Coronary artery (tissue), 2 donors: ENCODE results near the gene LRRC18.

ENCODE experiments used
- DNase-seq: peaks from one replicate; pipeline ENCODE4 v3.0.0-alpha.2; 2017; ENCODE audit warnings: low spot score
- H3K27ac ChIP-seq, 2 donors: fragments of 200-600 bp; sonication (generic); one replicate each; pipeline ENCODE4 v1.5.1; 2016 to 2019
- H3K4me3 ChIP-seq: fragments of 200-600 bp; sonication (generic); 2 replicates; pipeline ENCODE4 v1.5.1; 2016; ENCODE audit warnings: mild to moderate bottlenecking, moderate library complexity
- CTCF ChIP-seq: fragments of 200-600 bp; sonication (generic); IDR thresholded peaks from one replicate; pipeline ENCODE4 v1.5.1; 2019; ENCODE audit warnings: antibody characterized with exemption

The LRRC18 gene

GRCh38 chr10:48931188-48931587, 8.5 kb downstream of the LRRC18 start:
- no peak for TF ChIP-seq CTCF
- DNase-seq = no peak
- Histone ChIP-seq H3K4me3 (no peak overlapping the region), H3K27ac (no peak overlapping the region)

- Histone ChIP-seq H3K27ac (no peak overlapping the region), H3K4me3 (no peak overlapping the region)
- TF ChIP-seq CTCF = no peak
- DNase-seq = peak; percentile 46
Measured at GRCh38 chr10:48929413-48929990, 10.1 kb downstream of the LRRC18 start.

DNA sequence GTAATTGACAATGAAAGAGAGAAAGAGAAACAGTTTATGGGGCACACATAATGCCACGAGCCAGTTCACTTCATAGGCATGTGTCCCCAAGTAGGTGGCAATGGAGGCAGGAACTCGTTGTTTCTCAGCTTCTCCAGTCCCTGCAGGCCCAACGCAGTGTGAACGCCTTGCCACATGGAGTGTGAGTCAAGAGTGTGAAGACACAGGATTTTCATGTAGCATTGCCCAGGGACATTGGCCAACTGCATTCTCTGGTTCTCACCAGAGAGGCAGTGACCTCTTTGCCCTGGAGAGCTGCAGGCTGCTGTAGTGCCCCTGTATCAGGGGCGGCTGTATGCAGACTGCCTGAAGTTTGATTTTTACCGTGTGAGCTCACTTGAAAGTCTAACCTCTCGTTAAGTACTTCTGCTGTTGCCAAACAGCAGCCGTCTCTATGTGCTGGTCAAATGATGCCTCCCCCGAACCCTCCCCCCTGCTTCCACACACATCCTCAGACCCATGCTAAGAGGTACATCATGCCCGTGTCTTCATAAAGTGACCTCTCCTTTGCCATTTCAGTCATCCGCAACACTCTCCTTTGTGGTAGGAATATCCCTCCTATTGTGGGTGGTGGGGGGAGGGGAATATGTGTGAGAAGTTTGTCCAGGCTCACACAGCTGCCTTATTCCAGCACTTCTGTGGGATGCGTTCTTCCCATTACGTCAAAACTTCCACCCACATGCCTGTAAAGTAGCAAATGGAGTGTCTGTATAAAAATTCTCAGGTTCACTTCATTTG, 12.7 kb downstream of the LRRC18 start:
- no peak overlapping the region for H3K27ac ChIP-seq
- DNase-seq = no peak
- no peak for TF ChIP-seq CTCF

GRCh38 chr10:48926255-48926654, 13.4 kb downstream of the LRRC18 start:
- no peak for DNase-seq
- Histone ChIP-seq H3K4me3 (no peak overlapping the region), H3K27ac (no peak overlapping the region)
- TF ChIP-seq CTCF = no peak

More for the DNA sequence above, 12.7 kb downstream of the LRRC18 start:
- H3K4me3 ChIP-seq = no peak overlapping the region

GRCh38 chr10:48924988-48925387, 14.7 kb downstream of the LRRC18 start:
- DNase-seq = no peak
- no peak overlapping the region for H3K27ac ChIP-seq
- H3K4me3 ChIP-seq = no peak overlapping the region
- no peak for TF ChIP-seq CTCF

GRCh38 chr10:48923748-48924147, 15.9 kb downstream of the LRRC18 start:
- no peak for DNase-seq
- TF ChIP-seq CTCF = no peak
- no peak overlapping the region for H3K27ac ChIP-seq
- no peak overlapping the region for H3K4me3 ChIP-seq

DNA sequence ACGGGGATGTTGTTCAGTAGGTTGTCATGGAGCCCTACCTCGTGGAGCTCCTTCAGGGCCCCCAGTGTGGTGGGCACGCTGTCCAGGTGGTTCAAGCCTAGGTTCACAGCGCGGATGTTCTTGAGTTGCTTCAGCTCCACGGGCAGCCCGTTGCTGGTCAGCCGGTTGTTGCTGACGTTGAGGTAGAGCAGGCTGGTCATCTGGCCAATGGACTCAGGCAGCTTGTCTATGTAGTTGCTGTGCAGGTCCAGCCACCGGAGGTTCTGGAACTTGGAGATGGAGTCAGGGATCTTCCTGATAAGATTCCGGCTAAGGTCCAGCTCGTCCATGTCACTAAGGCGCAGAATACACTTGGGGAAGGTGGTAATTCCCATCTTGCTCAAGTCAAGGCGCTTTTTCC, 26.0 kb downstream of the LRRC18 start:
- DNase-seq = no peak
- no peak overlapping the region for H3K4me3 ChIP-seq
- no peak overlapping the region for H3K27ac ChIP-seq
- no peak for TF ChIP-seq CTCF
